Occipital lobe (tissue), 2 donors: Measurements from ENCODE around the gene PPP3CB. TPM values are rescaled to one million over a fixed set of nuclear protein-coding genes. Genes with fewer than 3 reads are reported as not detected.

Experiments used
- DNase-seq: peaks from one replicate; lab custom pipeline; 2025; lab: John Stamatoyannopoulos, UW
- total RNA-seq: library from RNA; depleted of rRNA; stranded (reverse); fragments of >200 nt; gene quantifications from one replicate; pipeline ENCODE4 v1.2.3, GENCODE V29; 2014

The PPP3CB gene
- total RNA-seq, 1 donor from 2014 or later: 122 TPM

DNA sequence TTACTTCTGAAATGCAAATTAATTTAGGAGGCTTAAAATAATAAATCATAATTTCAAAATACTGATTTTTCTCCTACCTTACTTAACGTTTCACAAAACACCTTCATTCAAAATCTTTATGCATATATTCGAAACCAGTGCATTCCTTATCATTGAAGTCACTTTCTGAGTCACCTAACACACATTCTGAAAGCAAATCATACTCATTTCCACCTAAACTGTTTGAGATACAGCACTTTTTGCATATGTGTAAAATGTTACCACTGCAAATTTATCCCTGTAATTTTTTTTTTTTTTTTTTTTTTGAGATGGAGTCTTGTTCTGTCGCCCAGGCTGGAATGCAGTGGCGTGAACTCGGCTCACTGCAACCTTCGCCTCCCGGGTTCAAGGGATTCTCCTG is 15.7 kb downstream of the PPP3CB start:
- no peak for DNase-seq

DNA sequence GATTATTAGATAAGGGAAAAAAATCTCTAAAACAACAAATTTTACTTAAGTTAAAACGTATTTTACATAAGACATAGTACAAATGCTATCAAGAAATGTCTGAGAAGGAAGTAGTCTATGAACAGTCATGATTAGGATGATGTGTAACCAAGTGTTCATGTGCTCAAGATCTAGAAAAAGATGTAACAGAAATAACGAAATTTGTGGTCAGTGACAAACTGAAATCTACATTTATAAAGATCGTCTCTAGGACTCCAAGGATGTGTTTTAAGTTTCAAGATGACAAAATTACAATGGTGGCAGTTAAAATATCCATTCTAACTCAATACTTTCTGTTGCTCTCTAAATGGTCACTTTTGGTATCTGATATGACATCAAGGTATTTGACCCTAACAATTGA is 17.2 kb downstream of the PPP3CB start:
- DNase-seq: no peak

GRCh38 chr10:73471226-73471625 is 24.6 kb downstream of the PPP3CB start:
- DNase-seq: no peak

DNA sequence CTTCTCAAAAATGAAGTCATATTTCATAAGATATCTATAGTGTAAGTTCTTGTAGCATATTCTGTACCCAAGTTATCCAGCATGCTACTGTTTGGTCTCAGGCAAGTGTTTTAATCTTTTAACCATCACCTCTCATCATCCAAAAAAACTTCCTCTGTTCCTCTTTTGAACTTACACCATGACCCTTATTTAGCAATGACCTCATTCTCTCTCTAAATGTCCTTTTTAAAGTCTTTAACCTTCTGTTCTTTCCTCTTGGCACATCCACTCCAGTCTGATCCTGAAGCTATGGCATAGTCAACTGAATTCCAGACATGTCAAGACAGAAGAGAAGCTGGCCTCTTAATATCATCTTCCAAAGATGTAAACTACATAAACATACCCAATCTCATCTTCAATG is 26.2 kb downstream of the PPP3CB start:
- no peak for DNase-seq

DNA sequence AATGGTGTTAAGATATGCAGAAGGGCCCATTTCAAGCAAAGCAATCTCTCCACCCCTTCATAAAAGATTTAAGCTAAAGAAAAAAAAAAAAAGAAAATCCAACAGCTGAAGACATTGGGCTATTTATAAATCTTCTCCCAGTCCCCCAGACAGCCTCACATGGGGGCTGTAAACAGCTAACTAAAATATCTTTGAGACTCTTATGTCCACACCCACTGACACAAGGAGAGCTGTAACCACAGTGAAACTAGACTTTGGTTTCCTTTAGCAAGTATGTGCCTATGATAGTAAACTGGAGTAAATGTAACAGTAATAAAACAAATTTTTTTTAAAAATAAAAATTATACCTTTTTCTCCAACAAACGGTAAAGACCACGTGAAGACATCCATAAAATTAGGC is 28.6 kb downstream of the PPP3CB start:
- DNase-seq: no peak

DNA sequence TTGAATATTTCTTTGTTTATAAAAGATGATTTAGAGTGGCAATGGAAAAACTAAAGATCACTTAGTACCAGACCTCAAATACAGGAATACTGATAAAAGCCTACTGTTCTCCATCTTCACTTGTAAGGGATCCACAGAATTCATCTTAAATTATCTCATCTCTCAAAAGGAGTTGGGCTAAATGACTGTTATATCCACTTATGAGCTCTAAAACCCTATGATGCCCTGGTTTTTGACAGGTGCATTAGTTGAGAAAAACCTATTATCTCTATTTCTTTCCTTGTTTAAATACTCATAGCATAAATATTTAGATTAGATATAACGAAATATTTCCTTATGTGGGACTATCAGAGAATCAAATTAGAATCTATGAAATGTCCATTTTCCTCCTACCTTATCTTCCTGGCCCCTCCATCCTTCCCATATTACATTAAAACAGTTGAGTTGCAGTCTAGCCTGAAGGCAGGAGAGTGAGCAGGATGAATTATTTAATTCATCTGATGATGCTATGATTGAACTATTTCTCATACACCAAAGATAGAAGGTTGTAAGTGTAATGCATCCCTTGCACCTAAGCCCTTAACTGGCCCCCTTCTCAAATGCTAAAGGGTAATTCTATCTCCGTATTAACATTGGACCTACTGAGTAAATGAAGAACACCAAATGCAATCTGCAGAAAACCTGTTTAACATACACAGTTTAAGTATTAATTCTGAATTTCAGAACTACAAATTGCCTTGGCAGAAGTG is 29.7 kb downstream of the PPP3CB start:
- no peak for DNase-seq

DNA sequence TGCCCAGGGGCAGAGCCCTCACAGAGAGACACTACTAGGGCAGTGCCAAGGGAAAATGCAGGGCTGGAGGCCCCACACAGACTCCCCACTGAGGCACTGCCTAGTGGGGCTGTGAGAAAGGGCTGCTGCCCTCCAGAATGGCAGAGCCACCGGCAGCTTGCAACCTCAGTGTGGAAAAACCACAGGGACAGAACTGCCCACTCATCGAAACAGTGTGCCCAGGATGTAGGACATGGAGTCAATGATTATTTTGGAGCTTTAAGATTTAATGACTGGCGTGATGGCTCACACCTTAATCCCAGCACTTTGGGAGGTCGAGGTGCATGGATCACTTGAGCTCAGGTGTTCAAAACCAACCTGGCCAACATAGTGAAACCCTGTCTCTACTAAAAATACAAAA is 34.9 kb downstream of the PPP3CB start:
- DNase-seq: no peak

DNA sequence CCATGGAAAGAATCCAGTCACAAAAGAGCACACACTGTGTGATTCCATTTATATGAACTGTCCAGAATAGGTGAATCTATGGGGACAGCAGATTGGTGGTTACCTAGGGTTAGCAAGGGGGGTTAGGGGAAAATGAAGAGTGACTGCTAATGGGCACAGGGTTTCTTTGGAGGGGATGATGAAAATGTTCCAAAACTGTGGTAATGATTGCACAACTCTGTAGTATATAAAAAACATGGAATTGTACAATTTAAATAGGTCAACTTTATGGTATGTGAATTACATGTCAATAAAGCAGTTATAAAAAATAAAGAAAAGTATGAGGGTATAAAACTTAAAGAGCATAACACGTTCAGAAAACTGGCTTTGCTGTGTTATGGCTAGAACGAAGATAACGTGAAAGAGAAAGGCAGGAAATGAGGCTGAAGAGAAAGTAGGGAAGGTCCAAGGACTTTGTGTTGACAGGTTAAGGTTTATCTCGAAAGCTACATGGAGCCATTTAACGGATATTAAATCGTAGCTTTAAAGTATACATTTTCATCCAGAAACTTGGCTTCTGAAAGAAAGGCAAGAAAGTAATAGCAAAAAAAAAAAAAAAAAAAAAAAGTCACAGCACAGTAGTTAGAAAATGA is 36.0 kb downstream of the PPP3CB start:
- no peak for DNase-seq

- no peak for DNase-seq
These were observed 39.5 kb downstream of the PPP3CB start for GRCh38 chr10:73456187-73456890.

DNA sequence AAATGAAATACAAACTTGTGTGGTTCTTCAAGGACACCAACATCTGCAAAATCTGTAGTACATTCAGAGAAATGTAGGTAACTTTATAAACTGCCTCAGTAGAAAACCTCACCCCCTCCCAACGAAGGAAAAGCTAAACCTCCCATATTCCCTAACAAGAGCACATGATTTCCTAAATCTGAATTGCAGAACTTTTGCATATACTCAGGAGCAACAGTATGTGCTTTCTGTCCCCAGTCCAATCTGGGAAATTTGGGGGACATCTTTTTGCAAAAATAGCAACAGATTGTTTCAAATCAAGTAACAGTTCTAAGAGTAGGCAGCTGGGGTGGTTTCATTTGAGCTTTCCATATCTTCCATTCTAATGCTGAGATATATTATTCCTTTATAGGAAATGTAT is 46.7 kb downstream of the PPP3CB start:
- DNase-seq: no peak

GRCh38 chr10:73448384-73448783 is 47.4 kb downstream of the PPP3CB start:
- DNase-seq: no peak

- DNase-seq: no peak
These were observed 48.9 kb downstream of the PPP3CB start for GRCh38 chr10:73446926-73447325.

GRCh38 chr10:73444457-73444856 is 51.4 kb downstream of the PPP3CB start:
- no peak for DNase-seq

DNA sequence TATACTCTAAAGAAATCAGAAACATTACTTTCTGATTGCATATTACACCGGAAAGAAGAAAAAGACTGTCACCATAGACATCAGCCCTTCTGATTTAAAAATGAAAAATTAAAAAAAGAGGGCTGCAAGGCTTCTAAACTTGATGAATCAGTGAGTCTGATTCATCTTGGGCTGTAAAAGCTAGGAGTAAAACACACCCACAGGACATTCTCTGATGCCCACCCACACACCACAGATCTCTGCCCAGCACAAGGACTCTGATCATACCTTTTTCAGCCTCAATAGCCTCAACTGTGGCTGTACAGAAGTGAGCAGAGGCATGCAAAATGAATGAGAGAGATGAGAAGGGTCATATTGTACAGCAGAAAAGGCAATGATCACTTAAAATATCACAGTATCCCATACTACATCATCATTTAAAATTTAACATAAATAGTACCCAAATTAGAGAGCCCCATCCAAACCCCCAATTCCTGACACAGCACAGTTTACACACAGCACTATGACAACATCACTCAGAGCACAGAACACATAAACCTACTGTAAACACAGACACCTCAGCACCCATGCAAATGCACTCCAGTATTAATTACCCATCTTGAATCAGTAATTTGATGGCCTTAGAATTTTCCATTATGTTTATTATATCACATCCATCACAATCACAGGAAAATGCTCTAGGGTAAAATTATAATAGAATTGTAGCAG is 56.1 kb downstream of the PPP3CB start:
- peak; percentile 21 for DNase-seq

- no peak for DNase-seq
These were observed 56.8 kb downstream of the PPP3CB start for GRCh38 chr10:73439055-73439454.

- DNase-seq: no peak
These were observed 62.3 kb downstream of the PPP3CB start, which contains the start of gene MSS51 for GRCh38 chr10:73433538-73433867. TSS of gene MSS51 (minus strand) at chr10:73433561. CDS start at chr10:73428284, 5,277 bp downstream.

GRCh38 chr10:73432646-73433537 is 62.9 kb downstream of the PPP3CB start:
- DNase-seq: no peak

DNA sequence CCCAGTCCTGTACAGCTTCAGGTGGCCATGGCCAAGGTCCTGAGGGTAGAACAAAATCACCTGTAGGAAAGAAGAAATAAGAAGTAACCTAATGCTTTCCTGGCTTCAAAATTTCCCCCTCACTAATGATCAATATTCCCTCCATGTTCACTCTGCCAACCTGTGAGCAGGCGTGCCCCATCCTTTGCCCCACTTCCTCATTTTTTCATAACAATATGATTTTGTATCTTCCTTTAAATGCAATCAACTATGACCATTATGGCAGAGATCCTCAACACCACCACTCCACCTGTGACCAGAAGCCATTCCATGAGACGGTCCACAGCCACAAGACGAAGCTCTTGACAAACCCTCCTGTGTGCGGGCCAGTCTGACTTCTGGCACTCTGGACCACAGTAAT is 69.5 kb downstream of the PPP3CB start:
- DNase-seq: no peak

DNA sequence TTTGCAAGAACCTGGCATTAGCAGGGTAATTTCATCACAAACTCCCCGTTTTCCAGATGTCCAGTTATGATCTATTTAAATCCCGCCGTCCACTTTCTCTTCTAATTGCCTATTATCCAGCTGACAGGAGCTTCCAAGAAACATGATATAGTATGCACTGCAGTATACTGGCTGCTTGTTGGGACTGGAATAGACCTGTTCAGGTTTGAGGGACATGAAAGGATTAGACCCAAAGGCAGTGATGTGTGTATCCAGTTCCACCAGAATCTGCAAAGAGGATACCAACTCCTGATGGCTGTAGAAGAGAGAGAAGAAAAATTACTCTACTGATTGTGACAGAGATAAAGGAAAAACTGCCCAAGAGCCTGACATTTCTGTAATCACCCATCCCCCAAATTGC is 71.3 kb downstream of the PPP3CB start:
- no peak for DNase-seq

- no peak for DNase-seq
These were observed 72.5 kb downstream of the PPP3CB start for GRCh38 chr10:73423309-73423708.

GRCh38 chr10:73416571-73416970 is 79.3 kb downstream of the PPP3CB start:
- no peak for DNase-seq
